ENCODE data around the gene SLC24A4.

Gene SLC24A4

DNA sequence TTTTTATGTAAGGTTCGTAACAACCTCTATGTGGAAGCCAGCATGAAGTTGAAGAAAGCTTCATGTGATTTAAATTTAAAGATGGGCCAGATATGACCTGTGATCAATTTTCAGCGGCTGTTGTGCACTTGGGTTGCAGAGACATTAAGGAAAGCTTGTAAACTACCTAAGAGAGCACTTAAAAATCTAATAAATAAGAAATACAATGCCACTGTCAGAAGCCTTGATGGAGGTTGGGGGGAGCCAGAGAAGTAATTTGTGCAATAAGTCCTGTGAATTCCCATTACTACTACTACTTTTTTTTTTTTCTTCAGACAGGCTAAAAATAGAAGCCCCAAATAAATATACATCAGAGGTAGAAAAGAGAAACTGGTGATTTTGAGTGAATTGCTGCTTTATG, 30.3 kb upstream of the SLC24A4 start:
- ATAC-seq (ENCODE audit: low read depth) (no peak), DNase-seq (ENCODE audit: low spot score) (no peak)
- Histone ChIP-seq H3K9me3 (ENCODE audit: severe bottlenecking) (no peaks in the 10 kb centered on the region), H3K36me3 (ENCODE audit: low read depth) (no peaks in the 10 kb centered on the region), H3K4me1 (ENCODE audit: insufficient read depth, poor library complexity, severe bottlenecking) (no peaks in the 10 kb centered on the region), H3K27ac (ENCODE audit: poor library complexity, severe bottlenecking) (no peak overlapping the region), H3K27me3 (ENCODE audit: insufficient read depth, poor library complexity, severe bottlenecking) (peaks cover 53% of the 10 kb centered on the region), H3K4me3 (ENCODE audit: severe bottlenecking) (no peak overlapping the region)
- TF ChIP-seq, protein P1, sequence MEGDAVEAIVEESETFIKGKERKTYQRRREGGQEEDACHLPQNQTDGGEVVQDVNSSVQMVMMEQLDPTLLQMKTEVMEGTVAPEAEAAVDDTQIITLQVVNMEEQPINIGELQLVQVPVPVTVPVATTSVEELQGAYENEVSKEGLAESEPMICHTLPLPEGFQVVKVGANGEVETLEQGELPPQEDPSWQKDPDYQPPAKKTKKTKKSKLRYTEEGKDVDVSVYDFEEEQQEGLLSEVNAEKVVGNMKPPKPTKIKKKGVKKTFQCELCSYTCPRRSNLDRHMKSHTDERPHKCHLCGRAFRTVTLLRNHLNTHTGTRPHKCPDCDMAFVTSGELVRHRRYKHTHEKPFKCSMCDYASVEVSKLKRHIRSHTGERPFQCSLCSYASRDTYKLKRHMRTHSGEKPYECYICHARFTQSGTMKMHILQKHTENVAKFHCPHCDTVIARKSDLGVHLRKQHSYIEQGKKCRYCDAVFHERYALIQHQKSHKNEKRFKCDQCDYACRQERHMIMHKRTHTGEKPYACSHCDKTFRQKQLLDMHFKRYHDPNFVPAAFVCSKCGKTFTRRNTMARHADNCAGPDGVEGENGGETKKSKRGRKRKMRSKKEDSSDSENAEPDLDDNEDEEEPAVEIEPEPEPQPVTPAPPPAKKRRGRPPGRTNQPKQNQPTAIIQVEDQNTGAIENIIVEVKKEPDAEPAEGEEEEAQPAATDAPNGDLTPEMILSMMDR (IDR thresholded peaks at IDR 0.05; ENCODE audit: poor library complexity, severe bottlenecking): no peak

DNA sequence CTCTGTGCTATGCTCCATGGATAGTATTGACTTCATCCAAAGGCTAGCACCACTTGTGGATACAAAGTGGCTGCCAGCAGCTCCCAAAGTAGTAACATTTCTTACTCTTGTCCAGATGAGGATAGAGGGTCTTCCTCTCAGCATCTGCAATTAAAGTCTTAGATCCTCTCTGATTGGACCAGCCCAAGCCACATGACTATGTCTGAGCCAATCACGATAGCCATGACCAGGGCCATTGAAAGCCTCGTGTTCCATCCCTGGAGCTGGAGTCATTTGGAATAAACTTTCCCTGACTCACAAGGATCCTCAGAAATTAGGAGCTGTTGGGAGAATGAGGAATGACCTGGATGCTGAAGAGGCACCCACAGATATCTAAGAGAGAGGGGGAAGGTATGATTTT, 28.5 kb upstream of the SLC24A4 start:
- no peaks in the 10 kb centered on the region for H3K36me3 ChIP-seq (ENCODE audit: low read depth)
- ATAC-seq (ENCODE audit: low read depth) (no peak), DNase-seq (ENCODE audit: low spot score) (no peak)
- H3K9me3 ChIP-seq (ENCODE audit: severe bottlenecking): no peaks in the 10 kb centered on the region
- H3K27me3 ChIP-seq (ENCODE audit: insufficient read depth, poor library complexity, severe bottlenecking): peaks cover 53% of the 10 kb centered on the region
- no peak overlapping the region for H3K4me3 ChIP-seq (ENCODE audit: severe bottlenecking)
- no peaks in the 10 kb centered on the region for H3K4me1 ChIP-seq (ENCODE audit: insufficient read depth, poor library complexity, severe bottlenecking)
- no peak overlapping the region for H3K27ac ChIP-seq (ENCODE audit: poor library complexity, severe bottlenecking)
- TF ChIP-seq, protein P1 (IDR thresholded peaks at IDR 0.05; ENCODE audit: poor library complexity, severe bottlenecking): no peak

DNA sequence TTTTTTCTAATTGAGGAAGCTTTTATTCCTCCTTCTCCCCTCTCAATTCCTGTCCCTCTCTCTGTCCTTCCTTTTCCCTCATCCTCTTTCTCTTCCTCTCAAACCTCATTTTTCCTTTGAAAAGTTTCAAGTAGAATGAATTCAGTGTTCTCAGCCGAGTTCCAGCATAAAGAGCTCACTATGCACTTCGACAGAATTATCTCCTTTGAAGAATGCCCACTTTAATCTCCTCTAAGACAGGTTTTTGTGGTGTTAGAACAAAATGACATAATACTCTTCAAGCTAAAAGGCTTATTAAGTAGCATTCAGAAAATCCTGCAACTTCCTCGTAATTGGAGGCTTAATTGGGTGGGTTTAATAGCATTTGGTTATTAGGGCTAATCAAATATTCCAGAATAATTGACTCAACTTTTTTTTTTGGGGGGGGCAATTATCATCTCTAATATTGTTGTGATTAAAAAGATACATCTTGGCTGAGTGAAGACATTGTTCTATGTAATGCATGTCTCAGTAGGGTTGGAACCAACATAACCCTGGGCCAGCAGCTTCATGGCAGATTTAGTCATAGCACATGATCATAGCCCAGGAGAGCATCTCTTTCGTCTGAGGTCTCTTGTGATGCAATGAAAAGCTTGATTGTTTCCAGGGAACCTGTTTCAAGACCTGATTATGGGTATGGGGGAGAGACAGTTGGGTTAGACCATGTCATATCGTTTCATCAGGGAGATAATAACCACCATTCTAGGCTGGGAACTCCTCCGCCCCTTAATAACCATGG, 25.0 kb upstream of the SLC24A4 start:
- Histone ChIP-seq H3K4me1 (ENCODE audit: insufficient read depth, poor library complexity, severe bottlenecking) (no peaks in the 10 kb centered on the region), H3K36me3 (ENCODE audit: low read depth) (no peaks in the 10 kb centered on the region), H3K9me3 (ENCODE audit: severe bottlenecking) (no peaks in the 10 kb centered on the region), H3K27ac (ENCODE audit: poor library complexity, severe bottlenecking) (no peak overlapping the region), H3K4me3 (ENCODE audit: severe bottlenecking) (no peak overlapping the region), H3K27me3 (ENCODE audit: insufficient read depth, poor library complexity, severe bottlenecking) (peaks cover 42% of the 10 kb centered on the region)
- TF ChIP-seq, protein P1 (IDR thresholded peaks at IDR 0.05; ENCODE audit: poor library complexity, severe bottlenecking): no peak
- no peak for DNase-seq (ENCODE audit: low spot score)
- no peak for ATAC-seq (ENCODE audit: low read depth)

DNA sequence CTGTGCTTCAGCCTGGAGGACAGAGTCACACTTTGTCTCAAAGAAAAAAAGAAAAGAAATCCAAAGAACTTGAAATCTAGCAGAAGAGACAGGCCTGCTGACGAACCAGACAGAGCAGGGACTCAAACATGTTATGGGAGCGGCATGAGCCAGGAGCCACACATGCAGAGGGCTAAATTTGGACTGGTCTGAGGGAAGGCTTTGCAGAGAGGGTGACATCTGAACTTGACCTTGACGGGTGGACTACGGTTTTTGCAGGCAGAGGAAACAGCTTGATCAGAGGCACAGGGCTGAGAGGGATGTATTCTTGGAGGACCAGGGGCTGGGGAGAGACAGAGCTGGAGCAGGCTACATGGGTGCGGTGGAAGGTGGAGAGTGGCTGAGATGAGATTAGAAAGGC, 20.5 kb upstream of the SLC24A4 start:
- TF ChIP-seq, protein P1 (IDR thresholded peaks at IDR 0.05; ENCODE audit: poor library complexity, severe bottlenecking): no peak
- H3K36me3 ChIP-seq (ENCODE audit: low read depth): no peaks in the 10 kb centered on the region
- H3K4me1 ChIP-seq (ENCODE audit: insufficient read depth, poor library complexity, severe bottlenecking): no peaks in the 10 kb centered on the region
- H3K9me3 ChIP-seq (ENCODE audit: severe bottlenecking): no peaks in the 10 kb centered on the region
- DNase-seq (ENCODE audit: low spot score) (no peak), ATAC-seq (ENCODE audit: low read depth) (no peak)
- no peak overlapping the region for H3K4me3 ChIP-seq (ENCODE audit: severe bottlenecking)
- H3K27me3 ChIP-seq (ENCODE audit: insufficient read depth, poor library complexity, severe bottlenecking): peaks cover 28% of the 10 kb centered on the region
- H3K27ac ChIP-seq (ENCODE audit: poor library complexity, severe bottlenecking): no peak overlapping the region

DNA sequence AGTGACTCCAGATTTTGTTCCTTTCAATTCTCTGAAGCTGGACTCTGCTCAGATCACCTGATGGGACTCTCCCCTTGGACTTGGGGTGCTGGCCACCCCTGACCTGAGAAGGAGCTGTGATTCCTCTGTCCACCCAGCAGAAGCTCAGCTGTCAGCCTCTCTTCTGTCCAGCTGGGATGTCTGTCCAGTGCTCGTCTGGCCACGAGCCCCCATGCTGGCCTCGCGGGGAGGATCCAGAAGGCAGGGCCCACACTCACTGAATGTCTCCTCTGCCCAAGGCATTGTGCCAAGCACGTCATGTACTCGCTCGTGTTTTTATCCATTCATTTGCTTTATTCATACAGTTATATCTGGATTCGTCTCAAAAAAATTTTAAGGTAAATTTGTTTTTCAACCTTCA, 14.2 kb upstream of the SLC24A4 start:
- no peak for ATAC-seq (ENCODE audit: low read depth)
- Histone ChIP-seq H3K27me3 (ENCODE audit: insufficient read depth, poor library complexity, severe bottlenecking) (peaks cover 1% of the 10 kb centered on the region), H3K36me3 (ENCODE audit: low read depth) (no peaks in the 10 kb centered on the region), H3K4me3 (ENCODE audit: severe bottlenecking) (no peak overlapping the region), H3K9me3 (ENCODE audit: severe bottlenecking) (no peaks in the 10 kb centered on the region), H3K4me1 (ENCODE audit: insufficient read depth, poor library complexity, severe bottlenecking) (no peaks in the 10 kb centered on the region), H3K27ac (ENCODE audit: poor library complexity, severe bottlenecking) (no peak overlapping the region)
- no peak for DNase-seq (ENCODE audit: low spot score)
- TF ChIP-seq, protein P1 (IDR thresholded peaks at IDR 0.05; ENCODE audit: poor library complexity, severe bottlenecking): no peak

Data from RWPE2 (cell line).